WTC11 (cell line): ENCODE measurements around the gene BMPR1B. TPM values are rescaled to one million over a fixed set of nuclear protein-coding genes. Genes with fewer than 3 reads are reported as not detected.

ENCODE experiments used
- ATAC-seq: fragments of 200-7000 bp; cut with Tn5 transposase; 2 replicates; pipeline ENCODE4 v1.10.0; 2021; ENCODE audit warnings: mild to moderate bottlenecking, moderate library complexity
- CTCF ChIA-PET: fragments of 300-600 bp; sonication (Branson Sonifier 250); formaldehyde crosslinking; loops from one replicate; lab custom pipeline; 2021; ENCODE audit warnings: antibody characterized with exemption; lab: Charles Lee
- POLR2A ChIA-PET: fragments of 350-600 bp; sonication (Branson Sonifier 250); formaldehyde crosslinking; loops from one replicate; lab custom pipeline; 2021; ENCODE audit warnings: antibody characterized with exemption; lab: Charles Lee
- DNase-seq: peaks from one replicate; pipeline ENCODE4 v3.0.0; 2021; ENCODE audit warnings: low spot score
- H3K27ac Mint-ChIP-seq: 2 replicates; pipeline ENCODE4 v1.8.0; 2021; ENCODE audit warnings: mixed read lengths
- H3K27me3 Mint-ChIP-seq: 2 replicates; pipeline ENCODE4 v1.8.0; 2021; ENCODE audit warnings: low read depth, mild to moderate bottlenecking, moderate library complexity, mixed read lengths
- H3K36me3 Mint-ChIP-seq: 2 replicates; pipeline ENCODE4 v1.8.0; 2021; ENCODE audit warnings: mixed read lengths
- H3K4me1 Mint-ChIP-seq: 2 replicates; pipeline ENCODE4 v1.8.0; 2022; ENCODE audit warnings: mixed read lengths
- H3K4me3 Mint-ChIP-seq: 2 replicates; pipeline ENCODE4 v1.8.0; 2021; ENCODE audit warnings: mild to moderate bottlenecking, moderate library complexity, mixed read lengths
- H3K9me3 Mint-ChIP-seq: 2 replicates; pipeline ENCODE4 v1.8.0; 2021; ENCODE audit warnings: mixed read lengths
- CBFB ChIP-seq: sonication (generic); formaldehyde crosslinking; IDR thresholded peaks from 2 replicates; pipeline ENCODE4 v1.8.1; 2022; ENCODE audit warnings: mild to moderate bottlenecking, low read depth, missing genetic modification reagents
- CREB1 ChIP-seq: sonication (generic); formaldehyde crosslinking; IDR thresholded peaks from 2 replicates; pipeline ENCODE4 v1.8.0; 2023; ENCODE audit warnings: mild to moderate bottlenecking, missing genetic modification reagents
- ELF4 ChIP-seq: sonication (generic); formaldehyde crosslinking; IDR thresholded peaks from 2 replicates; pipeline ENCODE4 v1.8.1; 2022; ENCODE audit warnings: low read depth, mild to moderate bottlenecking, moderate library complexity, missing genetic modification reagents
- EMX1 ChIP-seq: fragments of 250-450 bp; sonication (Bioruptor Pico); IDR thresholded peaks from 2 replicates; pipeline ENCODE4 v1.8.0; 2021; ENCODE audit warnings: mild to moderate bottlenecking
- GABPB1 ChIP-seq: sonication (generic); formaldehyde crosslinking; IDR thresholded peaks from 2 replicates; pipeline ENCODE4 v1.8.1; 2023; ENCODE audit warnings: mild to moderate bottlenecking, missing genetic modification reagents
- GRHL2 ChIP-seq: fragments of 250-450 bp; sonication (Bioruptor Pico); IDR thresholded peaks from 2 replicates; pipeline ENCODE4 v1.8.0; 2022; ENCODE audit warnings: mild to moderate bottlenecking, moderate library complexity; ENCODE audit not compliant: insufficient replicate concordance, severe bottlenecking
- IRF2 ChIP-seq: sonication (generic); formaldehyde crosslinking; IDR thresholded peaks from 2 replicates; pipeline ENCODE4 v1.8.0; 2022; ENCODE audit warnings: low read depth, missing genetic modification reagents, borderline replicate concordance
- JAZF1 ChIP-seq: fragments of 250-450 bp; sonication (Bioruptor Pico); IDR thresholded peaks from 2 replicates; pipeline ENCODE4 v1.9.0; 2021; ENCODE audit warnings: moderate library complexity, mild to moderate bottlenecking, inconsistent platforms
- JUN ChIP-seq: sonication (generic); formaldehyde crosslinking; IDR thresholded peaks from 2 replicates; pipeline ENCODE4 v1.8.0; 2023; ENCODE audit warnings: mild to moderate bottlenecking, missing genetic modification reagents
- KAT7 ChIP-seq: sonication (generic); formaldehyde crosslinking; IDR thresholded peaks from 2 replicates; pipeline ENCODE4 v1.8.1; 2023; ENCODE audit warnings: missing genetic modification reagents, mild to moderate bottlenecking, borderline replicate concordance
- NR2C2 ChIP-seq: sonication (generic); formaldehyde crosslinking; IDR thresholded peaks from 2 replicates; pipeline ENCODE4 v1.8.0; 2022; ENCODE audit warnings: mild to moderate bottlenecking, missing genetic modification reagents
- OVOL2 ChIP-seq: fragments of 250-450 bp; sonication (Bioruptor Pico); IDR thresholded peaks from 2 replicates; pipeline ENCODE4 v1.9.0; 2021; ENCODE audit warnings: mild to moderate bottlenecking, borderline replicate concordance
- PRRX2 ChIP-seq: fragments of 250-450 bp; sonication (Bioruptor Pico); IDR thresholded peaks from 2 replicates; pipeline ENCODE4 v1.8.0; 2021; ENCODE audit warnings: mild to moderate bottlenecking
- RELA ChIP-seq: sonication (generic); formaldehyde crosslinking; IDR thresholded peaks from 2 replicates; pipeline ENCODE4 v1.8.1; 2022; ENCODE audit warnings: missing genetic modification reagents, mild to moderate bottlenecking, borderline replicate concordance
- SMAD3 ChIP-seq: sonication (generic); formaldehyde crosslinking; IDR thresholded peaks from 2 replicates; pipeline ENCODE4 v1.8.0; 2022; ENCODE audit warnings: missing genetic modification reagents, mild to moderate bottlenecking, borderline replicate concordance
- SP1 ChIP-seq: sonication (generic); formaldehyde crosslinking; conservative IDR thresholded peaks from 2 replicates; pipeline ENCODE4 v1.8.1; 2022; ENCODE audit warnings: missing genetic modification reagents
- TEAD1 ChIP-seq: sonication (generic); formaldehyde crosslinking; IDR thresholded peaks from 2 replicates; pipeline ENCODE4 v1.8.0; 2022; ENCODE audit warnings: mild to moderate bottlenecking, missing genetic modification reagents
- TP53 ChIP-seq: sonication (generic); formaldehyde crosslinking; IDR thresholded peaks from 2 replicates; pipeline ENCODE4 v1.8.1; 2023; ENCODE audit warnings: mild to moderate bottlenecking, missing genetic modification reagents
- ZBTB21 ChIP-seq: sonication (generic); formaldehyde crosslinking; IDR thresholded peaks from 2 replicates; pipeline ENCODE4 v1.8.1; 2023; ENCODE audit warnings: mild to moderate bottlenecking, missing genetic modification reagents, borderline replicate concordance
- ZBTB43 ChIP-seq: sonication (generic); formaldehyde crosslinking; IDR thresholded peaks from 2 replicates; pipeline ENCODE4 v1.8.1; 2023; ENCODE audit warnings: mild to moderate bottlenecking, missing genetic modification reagents
- ZNF121 ChIP-seq: sonication (generic); formaldehyde crosslinking; IDR thresholded peaks from 2 replicates; pipeline ENCODE4 v1.8.0; 2023; ENCODE audit warnings: missing genetic modification reagents
- ZNF138 ChIP-seq: sonication (generic); formaldehyde crosslinking; conservative IDR thresholded peaks from 2 replicates; pipeline ENCODE4 v1.8.1; 2022; ENCODE audit warnings: mild to moderate bottlenecking, moderate library complexity, missing genetic modification reagents
- ZNF532 ChIP-seq: fragments of 250-450 bp; sonication (Bioruptor Pico); IDR thresholded peaks from 2 replicates; pipeline ENCODE4 v1.9.0; 2021; ENCODE audit warnings: mild to moderate bottlenecking, borderline replicate concordance
- ZNF671 ChIP-seq: fragments of 250-450 bp; sonication (Bioruptor Pico); IDR thresholded peaks from 2 replicates; pipeline ENCODE4 v1.8.0; 2021; ENCODE audit warnings: mild to moderate bottlenecking
- total RNA-seq: library from RNA; stranded (reverse); gene quantifications from 3 replicates; pipeline ENCODE4 v1.2.3, GENCODE V29; 2021
- TF ChIP-seq, protein P1 (sequence below): sonication (generic); formaldehyde crosslinking; IDR thresholded peaks from 2 replicates; pipeline ENCODE4 v1.8.0; 2022; ENCODE audit warnings: mild to moderate bottlenecking, missing genetic modification reagents
- TF ChIP-seq, protein P2 (sequence below): sonication (generic); formaldehyde crosslinking; IDR thresholded peaks from 2 replicates; pipeline ENCODE4 v1.8.1; 2022; ENCODE audit warnings: low read depth, missing genetic modification reagents, borderline replicate concordance
- TF ChIP-seq, protein P3 (sequence below): sonication (generic); formaldehyde crosslinking; IDR thresholded peaks from 2 replicates; pipeline ENCODE4 v1.8.1; 2022; ENCODE audit warnings: missing genetic modification reagents, borderline replicate concordance
- TF ChIP-seq, protein P4 (sequence below): fragments of 250-450 bp; sonication (Bioruptor Pico); IDR thresholded peaks from 2 replicates; pipeline ENCODE4 v2.1.2; 2022; ENCODE audit warnings: mild to moderate bottlenecking, moderate library complexity

The BMPR1B gene
- total RNA-seq, 1 experiment from 2014 or later, result 0.77 TPM

DNA sequence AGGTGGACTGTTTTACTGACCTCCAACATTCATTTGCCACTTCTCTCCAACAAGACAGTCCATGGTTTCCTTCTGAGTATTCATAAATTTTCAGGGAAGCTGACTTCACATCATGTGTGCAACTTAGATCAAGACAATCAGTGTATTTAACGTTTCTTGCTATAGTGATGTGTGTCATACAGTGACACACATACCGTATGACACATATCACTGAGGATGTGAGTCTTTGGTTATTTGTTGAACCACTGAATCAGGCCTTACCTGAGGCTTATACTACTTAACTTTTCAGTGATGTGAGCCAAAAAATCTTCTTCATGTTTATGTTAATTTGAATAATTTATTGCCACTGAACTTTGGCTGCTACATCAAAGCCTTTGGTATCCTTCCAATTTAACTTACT, 166.8 kb downstream of the BMPR1B start:
- no peak for ATAC-seq
- H3K36me3 Mint-ChIP-seq, result no peaks in the 10 kb centered on the region
- H3K27ac Mint-ChIP-seq, result no peak overlapping the region
- no peak overlapping the region for H3K4me3 Mint-ChIP-seq
- no peaks in the 10 kb centered on the region for H3K27me3 Mint-ChIP-seq
- TF ChIP-seq CREB1 (CRISPR knock-in tag) (no peak), ZNF121 (CRISPR knock-in tag) (no peak), SP1 (CRISPR knock-in tag) (no peak), RELA (CRISPR knock-in tag) (no peak), GRHL2 (CRISPR knock-in tag) (no peak), TP53 (CRISPR knock-in tag) (no peak), EMX1 (CRISPR knock-in tag) (no peak), ZBTB43 (no peak), TEAD1 (CRISPR knock-in tag) (no peak), ZNF532 (CRISPR knock-in tag) (no peak), IRF2 (CRISPR knock-in tag) (no peak), SMAD3 (CRISPR knock-in tag) (no peak), CBFB (CRISPR knock-in tag) (no peak), ZNF671 (no peak), JAZF1 (CRISPR knock-in tag) (no peak), ZNF138 (CRISPR knock-in tag) (no peak)
- TF ChIP-seq, protein P1, sequence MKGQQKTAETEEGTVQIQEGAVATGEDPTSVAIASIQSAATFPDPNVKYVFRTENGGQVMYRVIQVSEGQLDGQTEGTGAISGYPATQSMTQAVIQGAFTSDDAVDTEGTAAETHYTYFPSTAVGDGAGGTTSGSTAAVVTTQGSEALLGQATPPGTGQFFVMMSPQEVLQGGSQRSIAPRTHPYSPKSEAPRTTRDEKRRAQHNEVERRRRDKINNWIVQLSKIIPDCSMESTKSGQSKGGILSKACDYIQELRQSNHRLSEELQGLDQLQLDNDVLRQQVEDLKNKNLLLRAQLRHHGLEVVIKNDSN, result no peak
- TF ChIP-seq, all 79 proteins: peak for 0
- CTCF ChIA-PET, result no interaction called here
- POLR2A ChIA-PET, result no interaction called here
- no peak for DNase-seq
- Mint-ChIP-seq H3K4me1 (peaks cover 24% of the 10 kb centered on the region), H3K9me3 (no peaks in the 10 kb centered on the region)

- no peaks in the 10 kb centered on the region for H3K36me3 Mint-ChIP-seq
- ChIA-PET CTCF (no interaction called here), POLR2A (no interaction called here)
- H3K4me3 Mint-ChIP-seq, result no peak overlapping the region
- no peaks in the 10 kb centered on the region for H3K27me3 Mint-ChIP-seq
- H3K4me1 Mint-ChIP-seq, result peaks cover 25% of the 10 kb centered on the region
- H3K9me3 Mint-ChIP-seq, result no peaks in the 10 kb centered on the region
- ATAC-seq (no peak), DNase-seq (no peak)
- H3K27ac Mint-ChIP-seq, result no peak overlapping the region
- TF ChIP-seq GABPB1 (CRISPR knock-in tag), result no peak
- TF ChIP-seq KAT7 (CRISPR knock-in tag), result no peak
- TF ChIP-seq OVOL2, result no peak
- no peak for TF ChIP-seq JUN (CRISPR knock-in tag)
- TF ChIP-seq NR2C2 (CRISPR knock-in tag), result no peak
- no peak for TF ChIP-seq PRRX2 (CRISPR knock-in tag)
- no peak for TF ChIP-seq ZBTB21 (CRISPR knock-in tag)
- TF ChIP-seq, protein P2, sequence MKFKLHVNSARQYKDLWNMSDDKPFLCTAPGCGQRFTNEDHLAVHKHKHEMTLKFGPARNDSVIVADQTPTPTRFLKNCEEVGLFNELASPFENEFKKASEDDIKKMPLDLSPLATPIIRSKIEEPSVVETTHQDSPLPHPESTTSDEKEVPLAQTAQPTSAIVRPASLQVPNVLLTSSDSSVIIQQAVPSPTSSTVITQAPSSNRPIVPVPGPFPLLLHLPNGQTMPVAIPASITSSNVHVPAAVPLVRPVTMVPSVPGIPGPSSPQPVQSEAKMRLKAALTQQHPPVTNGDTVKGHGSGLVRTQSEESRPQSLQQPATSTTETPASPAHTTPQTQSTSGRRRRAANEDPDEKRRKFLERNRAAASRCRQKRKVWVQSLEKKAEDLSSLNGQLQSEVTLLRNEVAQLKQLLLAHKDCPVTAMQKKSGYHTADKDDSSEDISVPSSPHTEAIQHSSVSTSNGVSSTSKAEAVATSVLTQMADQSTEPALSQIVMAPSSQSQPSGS (CRISPR knock-in tag), result no peak
- TF ChIP-seq, protein P3, sequence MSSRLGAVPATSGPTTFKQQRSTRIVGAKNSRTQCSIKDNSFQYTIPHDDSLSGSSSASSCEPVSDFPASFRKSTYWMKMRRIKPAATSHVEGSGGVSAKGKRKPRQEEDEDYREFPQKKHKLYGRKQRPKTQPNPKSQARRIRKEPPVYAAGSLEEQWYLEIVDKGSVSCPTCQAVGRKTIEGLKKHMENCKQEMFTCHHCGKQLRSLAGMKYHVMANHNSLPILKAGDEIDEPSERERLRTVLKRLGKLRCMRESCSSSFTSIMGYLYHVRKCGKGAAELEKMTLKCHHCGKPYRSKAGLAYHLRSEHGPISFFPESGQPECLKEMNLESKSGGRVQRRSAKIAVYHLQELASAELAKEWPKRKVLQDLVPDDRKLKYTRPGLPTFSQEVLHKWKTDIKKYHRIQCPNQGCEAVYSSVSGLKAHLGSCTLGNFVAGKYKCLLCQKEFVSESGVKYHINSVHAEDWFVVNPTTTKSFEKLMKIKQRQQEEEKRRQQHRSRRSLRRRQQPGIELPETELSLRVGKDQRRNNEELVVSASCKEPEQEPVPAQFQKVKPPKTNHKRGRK (CRISPR knock-in tag), result no peak
- TF ChIP-seq ELF4 (CRISPR knock-in tag), result no peak
- TF ChIP-seq, protein P4, sequence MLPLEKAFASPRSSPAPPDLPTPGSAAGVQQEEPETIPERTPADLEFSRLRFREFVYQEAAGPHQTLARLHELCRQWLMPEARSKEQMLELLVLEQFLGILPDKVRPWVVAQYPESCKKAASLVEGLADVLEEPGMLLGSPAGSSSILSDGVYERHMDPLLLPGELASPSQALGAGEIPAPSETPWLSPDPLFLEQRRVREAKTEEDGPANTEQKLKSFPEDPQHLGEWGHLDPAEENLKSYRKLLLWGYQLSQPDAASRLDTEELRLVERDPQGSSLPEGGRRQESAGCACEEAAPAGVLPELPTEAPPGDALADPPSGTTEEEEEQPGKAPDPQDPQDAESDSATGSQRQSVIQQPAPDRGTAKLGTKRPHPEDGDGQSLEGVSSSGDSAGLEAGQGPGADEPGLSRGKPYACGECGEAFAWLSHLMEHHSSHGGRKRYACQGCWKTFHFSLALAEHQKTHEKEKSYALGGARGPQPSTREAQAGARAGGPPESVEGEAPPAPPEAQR (CRISPR knock-in tag), result no peak
These were observed 168.1 kb downstream of the BMPR1B start for GRCh38 chr4:94925764-94926347.
